Testis (tissue), 3 donors: ENCODE measurements around the gene ADAMTS13. TPM values are rescaled to one million over a fixed set of nuclear protein-coding genes. Genes with fewer than 3 reads are reported as not detected.

Experiments used
- DNase-seq: peaks from one replicate; pipeline ENCODE4 v3.0.0-alpha.2; 2019
- H3K27ac ChIP-seq, 2 donors: fragments of 200-600 bp; sonication (generic); one replicate each; pipeline ENCODE4 v1.5.1; 2019
- H3K27me3 ChIP-seq: fragments of 200-600 bp; sonication (generic); one replicate; pipeline ENCODE4 v1.5.1; 2019
- H3K36me3 ChIP-seq: fragments of 200-600 bp; sonication (generic); one replicate; pipeline ENCODE4 v1.5.1; 2017; ENCODE audit warnings: low read depth; ENCODE audit errors: missing control alignments
- H3K4me1 ChIP-seq: fragments of 200-600 bp; sonication (generic); one replicate; pipeline ENCODE4 v1.5.1; 2019
- H3K4me3 ChIP-seq, 2 donors: fragments of 200-600 bp; sonication (generic); one replicate each; pipeline ENCODE4 v1.5.1; 2017 to 2019
- H3K9me3 ChIP-seq: fragments of 200-600 bp; sonication (generic); one replicate; pipeline ENCODE4 v1.5.1; 2017
- CTCF ChIP-seq, 3 experiments: fragments of 450-650 bp in 2 of 3; fragments of 200-600 bp in 1 of 3; sonication (generic) in 1 of 3; IDR thresholded peaks; one replicate each; pipeline ENCODE4 v1.5.1; 2016 to 2019; ENCODE audit warnings: antibody characterized with exemption in 3 of 3, mild to moderate bottlenecking in 2 of 3, moderate library complexity in 1 of 3
- POLR2A ChIP-seq: fragments of 450-650 bp; IDR thresholded peaks from one replicate; pipeline ENCODE4 v1.6.1; 2017; ENCODE audit warnings: antibody characterized with exemption, mild to moderate bottlenecking, moderate library complexity
- WGBS, 2 donors: methylation state at CpG; one replicate each; pipeline ENCODE4 v1.1.5; 2018; 5-methylcytosine and 5-hydroxymethylcytosine counted together
- intact Hi-C: fragments of 100-400 bp; cut with DNase I; formaldehyde crosslinking; loops from one replicate; pipeline ENCODE4 v1.15.1; 2023; ENCODE audit warnings: low total_unique reads
- polyA plus RNA-seq: library from polyadenylated mRNA; stranded (reverse); fragments of 350-450 nt; fragmentation: Illumina TruSeq; extraction: RNeasy Lipid Tissue Mini Kit (QIAGEN cat#74804); gene quantifications from one replicate; pipeline ENCODE4 v1.2.3, GENCODE V29; 2014; ENCODE audit warnings: low read depth, low replicate concordance; ENCODE audit not compliant: insufficient read depth
- total RNA-seq, 2 donors: library from RNA; depleted of rRNA; stranded (reverse); fragments of >200 nt; gene quantifications; one replicate each; pipeline ENCODE4 v1.2.3, GENCODE V29; 2016

The ADAMTS13 gene
- total and polyA plus RNA-seq, 3 donors from 2014 or later, result 15.4 to 21.2 (median 15.6) TPM

- Histone ChIP-seq H3K4me1 (peaks cover 8% of the 10 kb centered on the region), H3K27ac (no peak overlapping the region), H3K4me3 (no peak overlapping the region), H3K36me3 (no peaks in the 10 kb centered on the region), H3K27me3 (no peaks in the 10 kb centered on the region), H3K9me3 (no peaks in the 10 kb centered on the region)
- no peak for TF ChIP-seq CTCF (IDR thresholded peaks at IDR 0.05)
- no peak for TF ChIP-seq POLR2A
- no peak for DNase-seq
- intact Hi-C loops, result no loop called here
- 88 to 90% methylated on average over 27 of the region's 27 CpGs for WGBS, 2 donors
These were observed 54.1 kb downstream of the ADAMTS13 start for GRCh38 chr9:133476036-133476931.

GRCh38 chr9:133476941-133477340 is 54.8 kb downstream of the ADAMTS13 start:
- no peak overlapping the region for H3K27ac ChIP-seq
- intact Hi-C loops, result no loop called here

GRCh38 chr9:133477461-133477860 is 55.3 kb downstream of the ADAMTS13 start:
- intact Hi-C loops, result no loop called here
- Histone ChIP-seq H3K4me3 (no peak overlapping the region), H3K4me1 (peaks cover 8% of the 10 kb centered on the region), H3K27ac (no peak overlapping the region), H3K9me3 (no peaks in the 10 kb centered on the region), H3K27me3 (no peaks in the 10 kb centered on the region), H3K36me3 (no peaks in the 10 kb centered on the region)
- TF ChIP-seq POLR2A (no peak), CTCF (IDR thresholded peaks at IDR 0.05) (no peak)
- WGBS, 2 donors, result 86 to 91% methylated on average over 4 of the region's 4 CpGs
- no peak for DNase-seq

More at GRCh38 chr9:133476941-133477340, 54.8 kb downstream of the ADAMTS13 start:
- TF ChIP-seq CTCF (IDR thresholded peaks at IDR 0.05) (no peak), POLR2A (no peak)
- no peaks in the 10 kb centered on the region for H3K36me3 ChIP-seq
- no peak for DNase-seq
- no peaks in the 10 kb centered on the region for H3K27me3 ChIP-seq
- no peak overlapping the region for H3K4me3 ChIP-seq
- 93 to 95% methylated on average over 8 to 18 of the region's 21 CpGs for WGBS, 2 donors
- peaks cover 8% of the 10 kb centered on the region for H3K4me1 ChIP-seq
- H3K9me3 ChIP-seq, result no peaks in the 10 kb centered on the region

- no peaks in the 10 kb centered on the region for H3K36me3 ChIP-seq
- H3K9me3 ChIP-seq, result no peaks in the 10 kb centered on the region
- no peaks in the 10 kb centered on the region for H3K27me3 ChIP-seq
- peaks cover 8% of the 10 kb centered on the region for H3K4me1 ChIP-seq
- no peak for DNase-seq
- intact Hi-C loops, result no loop called here
- H3K27ac ChIP-seq, result peak overlapping the region in 1 of 2 donors; percentile 60
- H3K4me3 ChIP-seq, result peak overlapping the region; percentile 40 to 57
- WGBS, 2 donors, result 34 to 38% methylated on average over 4 to 17 of the region's 17 CpGs
- TF ChIP-seq POLR2A (no peak), CTCF (IDR thresholded peaks at IDR 0.05) (no peak)
These were observed 56.1 kb downstream of the ADAMTS13 start for GRCh38 chr9:133477992-133478850.
